Measurements from ENCODE around the gene THSD7B. TPM values are rescaled to one million over a fixed set of nuclear protein-coding genes. Genes with fewer than 3 reads are reported as not detected.
"Not testable (repeated sequence)": the region's sequence is repeated elsewhere in the genome, so short reads cannot be mapped to it uniquely, and the experiment has no call there.

THSD7B gene
- total and polyA plus RNA-seq, 7 experiments from 2014 or later = not detected

- no peaks in the 10 kb centered on the region for H3K4me1 Mint-ChIP-seq
- peaks cover 0 to 4% (median 0%) of the 10 kb centered on the region in 5 donors for H3K27me3 Mint-ChIP-seq
- H3K4me3 Mint-ChIP-seq = no peak overlapping the region
- H3K36me3 Mint-ChIP-seq = no peaks in the 10 kb centered on the region
- ChIA-PET CTCF (no interaction called here), POLR2A (interaction anchor here (0.6 kb wide), 1 partner anchor 1890 kb away, joined by 3 read pairs; no protein-coding TSS in a partner anchor)
- ATAC-seq = no peak
- no peak overlapping the region for H3K27ac Mint-ChIP-seq
- H3K4me3 ChIP-seq (ENCODE audit: low read length) = no peak overlapping the region
- H3K27me3 ChIP-seq (ENCODE audit: control insufficient read depth in 2 of 2, insufficient read depth in 2 of 2, low read length in 2 of 2) = no peaks in the 10 kb centered on the region
- peaks cover 0 to 5% (median 0%) of the 10 kb centered on the region in 11 donors for H3K9me3 Mint-ChIP-seq
- no peaks in the 10 kb centered on the region for H3K4me1 ChIP-seq (ENCODE audit: control insufficient read depth in 2 of 2, insufficient read depth in 2 of 2, low read length in 2 of 2)
- intact Hi-C loops (cut with micrococcal nuclease) = no loop called here
- no peaks in the 10 kb centered on the region for H3K36me3 ChIP-seq (ENCODE audit: control insufficient read depth in 2 of 3, insufficient read depth in 3 of 3, low read length in 3 of 3)
- DNase-seq = no peak
- no peak overlapping the region for H3K27ac ChIP-seq (ENCODE audit: low read depth, low read length)
- H3K9me3 ChIP-seq (ENCODE audit: control insufficient read depth in 2 of 3, low read length in 3 of 3) = no peaks in the 10 kb centered on the region
These were observed 910.4 kb downstream of the THSD7B start for GRCh38 chr2:137675584-137676327.

- Histone ChIP-seq H3K4me3 (ENCODE audit: low read length) (no peak overlapping the region), H3K9me3 (ENCODE audit: control insufficient read depth in 2 of 3, low read length in 3 of 3) (no peaks in the 10 kb centered on the region), H3K36me3 (ENCODE audit: control insufficient read depth in 2 of 3, insufficient read depth in 3 of 3, low read length in 3 of 3) (no peaks in the 10 kb centered on the region), H3K27ac (ENCODE audit: low read depth, low read length) (no peak overlapping the region), H3K27me3 (ENCODE audit: control insufficient read depth in 2 of 2, insufficient read depth in 2 of 2, low read length in 2 of 2) (no peaks in the 10 kb centered on the region), H3K4me1 (ENCODE audit: control insufficient read depth in 2 of 2, insufficient read depth in 2 of 2, low read length in 2 of 2) (no peaks in the 10 kb centered on the region)
- Mint-ChIP-seq H3K4me3 (no peak overlapping the region), H3K9me3 (peaks cover 0 to 5% (median 0%) of the 10 kb centered on the region in 11 donors), H3K27me3 (peaks cover 0 to 4% (median 0%) of the 10 kb centered on the region in 5 donors), H3K27ac (no peak overlapping the region), H3K4me1 (no peaks in the 10 kb centered on the region), H3K36me3 (no peaks in the 10 kb centered on the region)
- DNase-seq (no peak), ATAC-seq (no peak)
- intact Hi-C loops (cut with micrococcal nuclease) = no loop called here
- CTCF ChIA-PET = no interaction called here
- POLR2A ChIA-PET = no interaction called here
These were observed 911.0 kb downstream of the THSD7B start for GRCh38 chr2:137676346-137676745.

GRCh38 chr2:137677466-137677865, 912.1 kb downstream of the THSD7B start:
- CTCF ChIA-PET = no interaction called here
- intact Hi-C loops (cut with micrococcal nuclease) = no loop called here
- no peak overlapping the region for H3K4me3 Mint-ChIP-seq
- Histone ChIP-seq H3K4me1 (ENCODE audit: control insufficient read depth in 2 of 2, insufficient read depth in 2 of 2, low read length in 2 of 2) (no peaks in the 10 kb centered on the region), H3K4me3 (ENCODE audit: low read length) (no peak overlapping the region), H3K9me3 (ENCODE audit: control insufficient read depth in 2 of 3, low read length in 3 of 3) (no peaks in the 10 kb centered on the region), H3K27ac (ENCODE audit: low read depth, low read length) (no peak overlapping the region), H3K36me3 (ENCODE audit: control insufficient read depth in 2 of 3, insufficient read depth in 3 of 3, low read length in 3 of 3) (no peaks in the 10 kb centered on the region), H3K27me3 (ENCODE audit: control insufficient read depth in 2 of 2, insufficient read depth in 2 of 2, low read length in 2 of 2) (no peaks in the 10 kb centered on the region)
- no peak overlapping the region for H3K27ac Mint-ChIP-seq
- ATAC-seq (no peak), DNase-seq (no peak)
- POLR2A ChIA-PET = no interaction called here
- H3K4me1 Mint-ChIP-seq = no peaks in the 10 kb centered on the region
- H3K9me3 Mint-ChIP-seq = peaks cover 0 to 5% (median 0%) of the 10 kb centered on the region in 11 donors
- H3K36me3 Mint-ChIP-seq = no peaks in the 10 kb centered on the region
- peaks cover 0 to 4% (median 0%) of the 10 kb centered on the region in 5 donors for H3K27me3 Mint-ChIP-seq

GRCh38 chr2:137689549-137689948, 924.2 kb downstream of the THSD7B start:
- H3K27ac Mint-ChIP-seq = no peak overlapping the region
- H3K36me3 Mint-ChIP-seq = no peaks in the 10 kb centered on the region
- no peaks in the 10 kb centered on the region for H3K4me1 Mint-ChIP-seq
- ATAC-seq = no peak
- ChIA-PET CTCF (no interaction called here), POLR2A (no interaction called here)
- peaks cover 0 to 13% (median 0%) of the 10 kb centered on the region in 5 donors for H3K27me3 Mint-ChIP-seq
- Histone ChIP-seq H3K4me1 (ENCODE audit: control insufficient read depth in 2 of 2, insufficient read depth in 2 of 2, low read length in 2 of 2) (no peaks in the 10 kb centered on the region), H3K36me3 (ENCODE audit: control insufficient read depth in 2 of 3, insufficient read depth in 3 of 3, low read length in 3 of 3) (no peaks in the 10 kb centered on the region), H3K9me3 (ENCODE audit: control insufficient read depth in 2 of 3, low read length in 3 of 3) (no peaks in the 10 kb centered on the region), H3K27ac (ENCODE audit: low read depth, low read length) (no peak overlapping the region), H3K27me3 (ENCODE audit: control insufficient read depth in 2 of 2, insufficient read depth in 2 of 2, low read length in 2 of 2) (no peaks in the 10 kb centered on the region), H3K4me3 (ENCODE audit: low read length) (no peak overlapping the region)
- no peak overlapping the region for H3K4me3 Mint-ChIP-seq
- intact Hi-C loops (cut with micrococcal nuclease) = no loop called here
- peaks cover 0 to 15% (median 4%) of the 10 kb centered on the region in 11 donors for H3K9me3 Mint-ChIP-seq
- no peak for DNase-seq

- H3K27me3 ChIP-seq (ENCODE audit: control insufficient read depth in 2 of 2, insufficient read depth in 2 of 2, low read length in 2 of 2) = no peaks in the 10 kb centered on the region
- H3K27ac Mint-ChIP-seq = no peak overlapping the region
- no peaks in the 10 kb centered on the region for H3K27me3 Mint-ChIP-seq
- no peak overlapping the region for H3K4me3 Mint-ChIP-seq
- ATAC-seq (no peak), DNase-seq (no peak)
- intact Hi-C loops (cut with micrococcal nuclease) = no loop called here
- H3K36me3 ChIP-seq (ENCODE audit: control insufficient read depth in 2 of 3, insufficient read depth in 3 of 3, low read length in 3 of 3) = no peaks in the 10 kb centered on the region
- peaks cover 0 to 21% (median 0%) of the 10 kb centered on the region in 11 donors for H3K9me3 Mint-ChIP-seq
- ChIA-PET CTCF (no interaction called here), POLR2A (no interaction called here)
- H3K36me3 Mint-ChIP-seq = no peaks in the 10 kb centered on the region
- H3K4me1 ChIP-seq (ENCODE audit: control insufficient read depth in 2 of 2, insufficient read depth in 2 of 2, low read length in 2 of 2) = no peaks in the 10 kb centered on the region
- no peak overlapping the region for H3K27ac ChIP-seq (ENCODE audit: low read depth, low read length)
- no peaks in the 10 kb centered on the region for H3K4me1 Mint-ChIP-seq
- H3K9me3 ChIP-seq (ENCODE audit: control insufficient read depth in 2 of 3, low read length in 3 of 3) = no peaks in the 10 kb centered on the region
- H3K4me3 ChIP-seq (ENCODE audit: low read length) = no peak overlapping the region
These were observed 928.2 kb downstream of the THSD7B start for GRCh38 chr2:137693534-137693933.

GRCh38 chr2:137696916-137697315, 931.6 kb downstream of the THSD7B start:
- ATAC-seq (no peak), DNase-seq (no peak)
- H3K27me3 Mint-ChIP-seq = no peaks in the 10 kb centered on the region
- intact Hi-C loops (cut with micrococcal nuclease) = no loop called here
- H3K27ac ChIP-seq (ENCODE audit: low read depth, low read length) = no peak overlapping the region
- H3K4me3 ChIP-seq (ENCODE audit: low read length) = no peak overlapping the region
- H3K9me3 ChIP-seq (ENCODE audit: control insufficient read depth in 2 of 3, low read length in 3 of 3) = no peaks in the 10 kb centered on the region
- H3K36me3 ChIP-seq (ENCODE audit: control insufficient read depth in 2 of 3, insufficient read depth in 3 of 3, low read length in 3 of 3) = no peaks in the 10 kb centered on the region
- no peaks in the 10 kb centered on the region for H3K27me3 ChIP-seq (ENCODE audit: control insufficient read depth in 2 of 2, insufficient read depth in 2 of 2, low read length in 2 of 2)
- H3K4me1 ChIP-seq (ENCODE audit: control insufficient read depth in 2 of 2, insufficient read depth in 2 of 2, low read length in 2 of 2) = no peaks in the 10 kb centered on the region
- no peak overlapping the region for H3K4me3 Mint-ChIP-seq
- no peaks in the 10 kb centered on the region for H3K4me1 Mint-ChIP-seq
- no peak overlapping the region for H3K27ac Mint-ChIP-seq
- CTCF ChIA-PET = no interaction called here
- peaks cover 0 to 22% (median 5%) of the 10 kb centered on the region in 11 donors for H3K9me3 Mint-ChIP-seq
- POLR2A ChIA-PET = no interaction called here
- no peaks in the 10 kb centered on the region for H3K36me3 Mint-ChIP-seq

- H3K27ac Mint-ChIP-seq; H3K27me3 Mint-ChIP-seq; H3K4me3 Mint-ChIP-seq; H3K4me1 ChIP-seq (ENCODE audit: control insufficient read depth in 2 of 2, insufficient read depth in 2 of 2, low read length in 2 of 2); CTCF ChIA-PET; H3K27ac ChIP-seq (ENCODE audit: low read depth, low read length); H3K4me1 Mint-ChIP-seq; H3K36me3 Mint-ChIP-seq; intact Hi-C loops (cut with micrococcal nuclease); DNase-seq; H3K4me3 ChIP-seq (ENCODE audit: low read length); POLR2A ChIA-PET; H3K36me3 ChIP-seq (ENCODE audit: control insufficient read depth in 2 of 3, insufficient read depth in 3 of 3, low read length in 3 of 3); ATAC-seq; H3K9me3 ChIP-seq (ENCODE audit: control insufficient read depth in 2 of 3, low read length in 3 of 3); H3K27me3 ChIP-seq (ENCODE audit: control insufficient read depth in 2 of 2, insufficient read depth in 2 of 2, low read length in 2 of 2): not testable (repeated sequence)
- H3K9me3 Mint-ChIP-seq = peaks cover 0 to 12% (median 3%) of the 10 kb centered on the region in 11 donors
These were observed 934.9 kb downstream of the THSD7B start for GRCh38 chr2:137700250-137700649.
